ENCODE results near the gene ZNF606. TPM values are rescaled to one million over a fixed set of nuclear protein-coding genes. Genes with fewer than 3 reads are reported as not detected.

The ZNF606 gene
- total RNA-seq, 1 donor from 2014 or later: 16.1 TPM

DNA sequence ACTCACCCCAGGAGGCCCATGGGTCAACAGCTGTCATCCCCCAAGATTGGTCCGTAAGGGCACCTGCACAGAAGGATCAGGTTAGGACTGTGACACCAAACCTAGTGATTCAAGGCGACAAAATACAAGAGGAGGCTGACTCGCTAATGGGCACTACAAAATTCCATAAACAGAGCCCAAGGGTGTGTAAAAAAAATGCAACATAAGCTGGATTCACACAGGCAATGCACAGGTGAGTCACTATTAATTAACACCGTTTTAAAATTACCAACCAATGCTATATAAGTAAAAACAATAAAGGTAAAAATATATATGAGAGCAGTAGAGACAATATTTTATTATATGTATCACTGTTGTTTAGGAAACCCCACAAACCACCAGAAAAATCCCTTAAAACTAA lies 1.9 kb downstream of the ZNF606 start:
- H3K4me3 ChIP-seq: no peak overlapping the region
- no peak for DNase-seq
- TF ChIP-seq, protein P1, sequence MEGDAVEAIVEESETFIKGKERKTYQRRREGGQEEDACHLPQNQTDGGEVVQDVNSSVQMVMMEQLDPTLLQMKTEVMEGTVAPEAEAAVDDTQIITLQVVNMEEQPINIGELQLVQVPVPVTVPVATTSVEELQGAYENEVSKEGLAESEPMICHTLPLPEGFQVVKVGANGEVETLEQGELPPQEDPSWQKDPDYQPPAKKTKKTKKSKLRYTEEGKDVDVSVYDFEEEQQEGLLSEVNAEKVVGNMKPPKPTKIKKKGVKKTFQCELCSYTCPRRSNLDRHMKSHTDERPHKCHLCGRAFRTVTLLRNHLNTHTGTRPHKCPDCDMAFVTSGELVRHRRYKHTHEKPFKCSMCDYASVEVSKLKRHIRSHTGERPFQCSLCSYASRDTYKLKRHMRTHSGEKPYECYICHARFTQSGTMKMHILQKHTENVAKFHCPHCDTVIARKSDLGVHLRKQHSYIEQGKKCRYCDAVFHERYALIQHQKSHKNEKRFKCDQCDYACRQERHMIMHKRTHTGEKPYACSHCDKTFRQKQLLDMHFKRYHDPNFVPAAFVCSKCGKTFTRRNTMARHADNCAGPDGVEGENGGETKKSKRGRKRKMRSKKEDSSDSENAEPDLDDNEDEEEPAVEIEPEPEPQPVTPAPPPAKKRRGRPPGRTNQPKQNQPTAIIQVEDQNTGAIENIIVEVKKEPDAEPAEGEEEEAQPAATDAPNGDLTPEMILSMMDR (IDR thresholded peaks at IDR 0.05): no peak
- H3K9me3 ChIP-seq: peaks cover 70% of the 10 kb centered on the region
- no peak for ATAC-seq
- H3K27ac ChIP-seq: no peak overlapping the region
- intact Hi-C loops (cut with DNase I): no loop called here
- peaks cover 19% of the 10 kb centered on the region for H3K4me1 ChIP-seq
- H3K27me3 ChIP-seq (ENCODE audit: low read depth): no peaks in the 10 kb centered on the region
- peaks cover 36% of the 10 kb centered on the region for H3K36me3 ChIP-seq

DNA sequence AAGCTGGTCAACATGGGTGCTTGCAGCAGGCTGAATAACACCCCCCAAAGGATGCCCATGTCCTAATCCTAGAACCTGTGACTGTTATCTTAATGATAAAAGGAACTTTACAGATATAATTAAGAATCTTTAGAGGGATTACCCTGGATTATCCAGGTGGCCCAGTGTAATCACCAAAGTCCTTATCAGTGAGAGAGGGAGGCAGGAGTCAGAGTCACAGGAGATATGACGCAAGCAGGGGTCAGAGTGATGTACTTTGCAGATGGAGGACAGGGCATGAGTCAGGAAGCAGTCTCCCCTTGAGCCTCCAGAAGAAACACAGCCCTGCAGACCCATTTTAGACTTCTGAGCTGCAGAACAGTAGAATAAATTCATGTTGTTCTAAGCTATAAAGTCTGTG lies 9.8 kb downstream of the ZNF606 start:
- Histone ChIP-seq H3K9me3 (peaks cover 97% of the 10 kb centered on the region), H3K27me3 (ENCODE audit: low read depth) (no peaks in the 10 kb centered on the region), H3K36me3 (peaks cover 22% of the 10 kb centered on the region), H3K27ac (no peak overlapping the region), H3K4me1 (no peaks in the 10 kb centered on the region), H3K4me3 (no peak overlapping the region)
- DNase-seq (no peak), ATAC-seq (no peak)
- TF ChIP-seq, protein P1 (IDR thresholded peaks at IDR 0.05): no peak
- intact Hi-C loops (cut with DNase I): no loop called here

DNA sequence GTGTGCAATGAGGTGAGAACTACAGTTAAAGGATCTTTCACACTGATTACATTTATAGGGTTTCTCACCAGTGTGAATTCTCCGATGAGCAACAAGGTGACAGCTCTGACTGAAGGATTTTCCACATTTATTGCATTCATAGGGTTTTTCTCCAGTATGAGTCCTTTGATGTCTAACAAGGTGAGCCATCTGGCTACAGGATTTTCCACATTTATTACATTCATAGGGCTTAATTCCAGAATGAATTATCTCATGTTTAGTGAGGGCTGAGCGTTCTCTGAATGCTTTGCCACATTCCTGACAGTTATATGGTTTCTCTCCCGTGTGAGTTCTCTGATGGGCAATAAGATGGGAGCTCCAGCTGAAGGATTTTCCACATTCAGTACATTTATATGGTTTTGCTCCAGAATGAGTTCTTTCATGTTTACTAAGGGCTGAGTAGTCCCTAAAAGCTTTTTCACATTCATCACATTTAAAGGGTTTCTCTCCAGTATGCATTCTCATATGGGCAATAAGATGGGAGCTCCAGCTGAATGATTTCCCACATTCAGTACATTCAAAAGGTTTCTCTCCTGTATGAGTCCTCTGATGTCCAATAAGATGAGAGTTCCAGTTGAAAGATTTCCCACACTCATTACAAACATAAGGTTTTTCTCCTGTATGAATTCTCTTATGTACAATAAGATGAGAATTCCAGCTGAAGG lies 23.9 kb downstream of the ZNF606 start:
- TF ChIP-seq, protein P1 (IDR thresholded peaks at IDR 0.05): no peak
- DNase-seq (no peak), ATAC-seq (no peak)
- no peaks in the 10 kb centered on the region for H3K27me3 ChIP-seq (ENCODE audit: low read depth)
- H3K4me1 ChIP-seq: no peaks in the 10 kb centered on the region
- H3K4me3 ChIP-seq: no peak overlapping the region
- peaks cover 47% of the 10 kb centered on the region for H3K36me3 ChIP-seq
- intact Hi-C loops (cut with DNase I): no loop called here
- H3K27ac ChIP-seq: no peak overlapping the region
- peaks cover 100% of the 10 kb centered on the region for H3K9me3 ChIP-seq

DNA sequence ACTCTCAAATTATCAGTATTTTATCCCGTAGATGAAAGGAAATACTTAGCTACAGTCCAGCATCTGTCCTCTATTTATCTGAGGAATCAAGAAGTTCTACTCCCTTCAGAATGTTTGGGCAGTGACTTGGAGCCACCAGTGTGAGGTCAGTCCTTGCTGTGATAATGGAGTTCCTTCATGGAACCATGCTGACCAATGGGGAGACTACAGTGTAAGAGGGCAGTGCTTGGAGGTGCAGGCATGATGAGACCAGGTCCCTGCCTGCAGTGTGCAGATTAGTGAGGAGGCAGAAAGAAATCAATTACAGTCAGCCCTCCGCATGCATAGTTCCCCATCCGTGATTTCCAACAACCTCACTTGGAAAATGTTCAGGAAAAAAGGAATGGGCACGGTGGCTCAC lies 28.2 kb downstream of the ZNF606 start, which contains the start of gene C19orf18:
Gene C19orf18 (minus strand): TSS at position 101 of the 400 bp plus-strand sequence. CDS start 102 bp downstream, outside the sequence.
- Histone ChIP-seq H3K9me3 (peaks cover 97% of the 10 kb centered on the region), H3K27me3 (ENCODE audit: low read depth) (no peaks in the 10 kb centered on the region), H3K27ac (no peak within 1 kb of the TSS), H3K4me3 (no peak within 1 kb of the TSS), H3K36me3 (peaks cover 6% of the 10 kb centered on the region), H3K4me1 (no peaks in the 10 kb centered on the region)
- DNase-seq (no peak), ATAC-seq (no peak)
- TF ChIP-seq, protein P1 (IDR thresholded peaks at IDR 0.05): no peak
- intact Hi-C loops (cut with DNase I): no loop called here

DNA sequence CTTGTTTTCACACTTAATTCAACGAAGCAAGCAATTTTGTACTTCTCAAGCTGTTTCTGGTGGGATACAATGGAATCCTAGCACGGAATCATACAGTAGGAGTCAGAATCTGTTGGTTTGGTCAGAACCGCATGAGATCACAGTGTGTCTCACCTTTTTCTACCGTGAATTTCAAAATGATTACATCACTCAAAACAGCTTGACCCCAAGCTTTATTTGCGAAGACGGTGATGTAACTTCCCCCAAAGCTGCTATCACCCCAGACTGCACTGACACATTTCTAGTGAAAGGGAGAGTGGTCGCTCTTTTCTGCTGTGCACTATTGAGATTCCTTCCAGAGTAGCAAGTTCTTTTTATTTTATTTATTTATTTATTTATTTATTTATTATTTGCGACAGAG lies 37.9 kb downstream of the ZNF606 start:
- Histone ChIP-seq H3K4me1 (no peaks in the 10 kb centered on the region), H3K9me3 (peaks cover 90% of the 10 kb centered on the region), H3K27ac (no peak overlapping the region), H3K36me3 (no peaks in the 10 kb centered on the region), H3K27me3 (ENCODE audit: low read depth) (no peaks in the 10 kb centered on the region), H3K4me3 (no peak overlapping the region)
- no peak for ATAC-seq
- TF ChIP-seq, protein P1 (IDR thresholded peaks at IDR 0.05): no peak
- intact Hi-C loops (cut with DNase I): no loop called here
- no peak for DNase-seq

Measured in lower lobe of right lung (tissue), 2 donors.